G401.6 (cell line): ENCODE results near the gene CDS2.

ENCODE experiments used
- FAIRE-seq: peaks from 2 replicates; lab custom pipeline; 2012; peaks lifted over from hg19 to GRCh38; lab: Jason Lieb, UNC

Gene CDS2

GRCh38 chr20:5212907-5213487 lies 86.2 kb downstream of the CDS2 start:
- FAIRE-seq: no peak

- no peak for FAIRE-seq
These were observed 88.0 kb downstream of the CDS2 start for GRCh38 chr20:5214826-5215225.

GRCh38 chr20:5215672-5216304 lies 89.0 kb downstream of the CDS2 start:
- no peak for FAIRE-seq

DNA sequence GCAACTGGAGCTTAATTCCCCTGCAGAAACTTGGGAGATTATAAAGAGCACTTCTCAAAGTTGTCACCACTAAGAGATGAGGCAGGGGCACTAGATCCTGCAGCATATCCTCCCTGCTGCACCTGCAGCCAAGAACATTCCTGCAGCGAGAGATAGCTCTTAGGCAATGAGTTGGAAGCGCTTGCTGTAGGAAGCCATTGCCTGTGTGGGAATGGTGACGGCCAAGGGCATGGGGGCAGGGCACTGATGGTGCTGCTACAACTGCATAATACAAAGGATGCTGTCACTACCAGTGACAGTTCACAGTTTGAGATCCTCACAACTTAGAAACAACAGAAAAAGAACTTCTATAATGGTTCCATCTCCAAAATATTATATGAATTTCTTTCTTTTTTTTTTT lies 89.9 kb downstream of the CDS2 start:
- FAIRE-seq: no peak

- FAIRE-seq: no peak
These were observed 90.8 kb downstream of the CDS2 start for GRCh38 chr20:5217616-5218015.

DNA sequence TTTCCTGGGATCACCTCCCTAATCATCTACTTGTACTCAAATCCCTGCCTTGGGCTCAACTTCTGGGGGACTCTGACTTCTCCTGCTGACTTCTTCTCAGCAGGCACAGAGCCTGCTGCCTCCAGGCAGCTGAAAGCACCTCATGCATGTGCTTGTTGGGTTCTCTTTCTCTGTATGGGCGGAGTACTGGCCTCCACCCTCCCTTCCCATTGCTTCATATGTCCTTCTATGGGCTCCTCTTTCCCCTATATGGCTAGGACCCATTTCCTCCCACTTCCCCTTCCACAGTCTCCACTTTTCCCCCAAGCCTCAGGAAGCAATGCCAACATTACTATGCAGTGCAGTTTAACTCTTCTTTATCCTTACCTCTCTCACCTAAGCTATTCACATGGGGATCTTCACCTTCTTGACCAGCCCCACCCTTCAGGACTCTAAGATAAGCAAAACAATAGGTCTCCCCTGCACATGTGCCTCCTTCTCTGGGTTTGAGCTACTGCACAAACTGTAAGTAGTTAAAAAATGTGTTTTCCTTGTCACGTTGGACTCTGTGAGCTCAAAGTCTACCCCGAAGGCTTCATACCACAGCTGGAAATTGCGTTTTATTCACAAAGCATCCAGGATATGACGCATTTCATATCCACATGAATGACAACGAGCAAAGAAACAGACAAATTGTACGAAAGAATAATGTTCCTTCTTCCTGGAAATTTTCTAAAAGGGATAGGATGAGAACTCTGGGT lies 93.7 kb downstream of the CDS2 start:
- FAIRE-seq: no peak

GRCh38 chr20:5221061-5221430 lies 94.2 kb downstream of the CDS2 start:
- no peak for FAIRE-seq

DNA sequence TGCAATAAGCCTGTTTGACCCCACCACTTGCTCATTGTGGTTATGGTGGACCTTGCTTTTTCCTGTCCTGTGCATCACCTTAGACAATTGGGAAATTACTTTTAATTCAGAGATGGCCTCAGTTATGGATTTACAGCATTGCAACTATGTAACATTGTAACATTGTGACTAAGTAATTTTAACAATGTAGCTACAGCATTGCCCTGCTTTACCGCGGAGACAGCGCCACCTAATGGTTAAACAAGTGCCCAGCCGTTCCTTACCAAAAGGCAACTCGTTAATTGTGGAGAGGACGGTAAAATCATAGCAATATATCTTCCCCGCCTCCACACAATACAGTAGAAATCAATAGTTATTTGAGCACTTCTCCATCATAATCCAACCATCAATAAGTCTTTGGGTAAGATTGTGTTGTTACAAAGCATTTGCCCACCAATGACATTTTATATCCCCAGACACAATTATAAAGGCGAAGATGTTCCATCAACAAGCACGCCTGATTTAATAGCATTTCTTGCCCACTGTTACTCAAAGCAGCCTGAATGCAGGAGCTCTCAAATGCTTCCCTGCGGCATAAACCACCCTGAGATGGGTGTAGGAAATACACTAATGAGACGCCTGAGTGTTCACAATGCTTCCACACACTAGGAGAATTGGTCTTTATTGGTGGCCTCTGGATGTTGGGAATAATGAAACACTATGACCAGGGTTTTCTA lies 96.3 kb downstream of the CDS2 start:
- peak; percentile 89 for FAIRE-seq

DNA sequence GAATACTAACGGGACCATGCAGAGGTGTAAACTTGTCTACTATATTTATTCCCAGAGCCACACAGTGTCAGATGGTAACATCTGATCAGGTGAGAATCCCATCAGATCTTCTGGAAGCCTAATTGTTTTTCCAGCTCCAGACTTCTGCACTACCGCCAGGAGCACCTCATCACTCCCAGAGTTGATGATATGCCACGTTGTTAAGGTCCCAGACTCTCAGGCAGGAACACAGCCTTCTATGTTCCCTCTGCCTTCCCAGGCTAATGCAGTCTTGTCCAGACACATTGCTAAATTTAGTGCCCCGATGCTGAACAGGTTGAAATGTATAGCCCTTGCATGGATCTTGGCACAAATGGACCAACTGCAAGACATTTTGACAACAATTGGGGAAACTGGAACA lies 103.7 kb downstream of the CDS2 start:
- FAIRE-seq: no peak

DNA sequence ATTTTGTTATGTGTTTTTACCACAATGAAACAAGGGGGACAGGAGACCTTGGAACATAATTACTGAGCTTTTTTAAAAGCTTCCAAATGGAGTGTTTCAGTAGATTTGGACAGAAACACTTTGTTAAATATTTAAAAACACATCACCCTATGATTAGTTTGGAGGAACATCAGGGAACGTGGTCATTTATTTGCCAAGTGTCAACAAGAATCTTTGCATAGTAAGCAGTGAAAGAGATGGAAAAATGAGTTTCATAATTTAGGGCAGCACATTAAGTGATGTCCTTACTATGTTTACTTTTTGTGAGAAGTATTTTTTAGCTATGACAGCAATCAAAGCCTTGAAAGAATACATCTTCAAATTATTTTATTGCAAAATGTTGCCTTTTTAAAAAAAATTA lies 107.3 kb downstream of the CDS2 start:
- no peak for FAIRE-seq

DNA sequence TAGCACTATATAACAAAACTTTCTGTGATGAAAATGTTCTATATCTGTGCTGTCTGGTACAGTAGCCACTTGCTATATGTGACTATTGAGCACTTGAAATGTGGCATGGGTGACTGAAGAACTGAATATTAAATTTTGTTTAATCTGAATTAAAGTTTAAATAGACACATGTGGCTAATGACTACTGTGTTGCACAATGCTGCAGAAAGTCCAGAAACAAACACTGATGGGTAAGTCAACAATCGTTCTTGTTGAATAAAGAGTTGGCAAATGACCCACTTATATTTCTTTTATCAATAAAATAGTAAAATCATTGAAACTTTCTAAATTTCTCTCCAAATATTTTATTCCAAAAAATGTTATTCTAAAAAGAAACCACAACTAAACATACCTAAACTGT lies 108.2 kb downstream of the CDS2 start:
- FAIRE-seq: no peak
